KBM-7 (cell line): Measurements from ENCODE around the gene PSMG4.

Source experiments
- DNase-seq: peaks from one replicate; pipeline ENCODE4 v3.0.0-alpha.2; 2015
- in situ Hi-C: fragments of 300-500 bp; cut with MboI; formaldehyde crosslinking; loops from 2 replicates; pipeline ENCODE4 v1.14.3; 2020; ENCODE audit warnings: low sequenced_read_pairs, low pct_unique_long_range_greater_than_20kb, mixed read lengths

PSMG4 gene

GRCh38 chr6:3294921-3295871 lies 36.4 kb downstream of the PSMG4 start:
- in situ Hi-C loops = loop anchor here (25.0 kb wide), 1 partner anchor 692 kb away; no protein-coding TSS in a partner anchor
- DNase-seq = no peak

GRCh38 chr6:3296078-3296477 lies 37.3 kb downstream of the PSMG4 start:
- in situ Hi-C loops = loop anchor here (25.0 kb wide), 1 partner anchor 691 kb away; no protein-coding TSS in a partner anchor
- no peak for DNase-seq

GRCh38 chr6:3296537-3296936 lies 37.8 kb downstream of the PSMG4 start:
- in situ Hi-C loops = loop anchor here (25.0 kb wide), 1 partner anchor 691 kb away; no protein-coding TSS in a partner anchor
- no peak for DNase-seq

GRCh38 chr6:3297006-3297405 lies 38.3 kb downstream of the PSMG4 start:
- no peak for DNase-seq
- in situ Hi-C loops = loop anchor here (25.0 kb wide), 1 partner anchor 690 kb away; no protein-coding TSS in a partner anchor

- in situ Hi-C loops = loop anchor here (25.0 kb wide), 1 partner anchor 689 kb away; no protein-coding TSS in a partner anchor
Observed at GRCh38 chr6:3297909-3298308, 39.2 kb downstream of the PSMG4 start.

GRCh38 chr6:3299221-3299620 lies 40.5 kb downstream of the PSMG4 start:
- in situ Hi-C loops = loop anchor here (25.0 kb wide), 1 partner anchor 688 kb away; no protein-coding TSS in a partner anchor
- DNase-seq = no peak

More at GRCh38 chr6:3297909-3298308, 39.2 kb downstream of the PSMG4 start:
- DNase-seq = no peak

- no peak for DNase-seq
- in situ Hi-C loops = no loop called here
Observed at GRCh38 chr6:3301506-3301905, 42.8 kb downstream of the PSMG4 start.

GRCh38 chr6:3303795-3304411 lies 45.2 kb downstream of the PSMG4 start:
- no peak for DNase-seq
- in situ Hi-C loops = no loop called here

GRCh38 chr6:3304500-3305215 lies 45.9 kb downstream of the PSMG4 start:
- in situ Hi-C loops = no loop called here
- no peak for DNase-seq

- in situ Hi-C loops = no loop called here
- no peak for DNase-seq
Observed at GRCh38 chr6:3305216-3305565, 46.4 kb downstream of the PSMG4 start.

GRCh38 chr6:3305831-3306230 lies 47.1 kb downstream of the PSMG4 start:
- DNase-seq = no peak
- in situ Hi-C loops = no loop called here

- no peak for DNase-seq
- in situ Hi-C loops = no loop called here
Observed at GRCh38 chr6:3306848-3307247, 48.1 kb downstream of the PSMG4 start.

GRCh38 chr6:3307436-3307835 lies 48.7 kb downstream of the PSMG4 start:
- no peak for DNase-seq
- in situ Hi-C loops = no loop called here

- no peak for DNase-seq
- in situ Hi-C loops = no loop called here
Observed at GRCh38 chr6:3308106-3308505, 49.4 kb downstream of the PSMG4 start.

- in situ Hi-C loops = no loop called here
- no peak for DNase-seq
Observed at GRCh38 chr6:3309391-3310050, 50.8 kb downstream of the PSMG4 start.

- in situ Hi-C loops = no loop called here
- DNase-seq = no peak
Observed at GRCh38 chr6:3310051-3310448, 51.3 kb downstream of the PSMG4 start.

GRCh38 chr6:3310703-3311102 lies 52.0 kb downstream of the PSMG4 start:
- in situ Hi-C loops = no loop called here
- DNase-seq = no peak

- in situ Hi-C loops = no loop called here
- no peak for DNase-seq
Observed at GRCh38 chr6:3311826-3312225, 53.1 kb downstream of the PSMG4 start.

- in situ Hi-C loops = no loop called here
- no peak for DNase-seq
Observed at GRCh38 chr6:3312604-3313231, 54.0 kb downstream of the PSMG4 start.
